Measurements from ENCODE around the gene TALDO1. TPM values are rescaled to one million over a fixed set of nuclear protein-coding genes. Genes with fewer than 3 reads are reported as not detected.

Gene TALDO1
- total and polyA plus RNA-seq, 10 of the 15 experiments (the other 5 are each of a cell fraction or from before 2014, with no cell fraction given), result 121 to 302 (median 182) TPM

DNA sequence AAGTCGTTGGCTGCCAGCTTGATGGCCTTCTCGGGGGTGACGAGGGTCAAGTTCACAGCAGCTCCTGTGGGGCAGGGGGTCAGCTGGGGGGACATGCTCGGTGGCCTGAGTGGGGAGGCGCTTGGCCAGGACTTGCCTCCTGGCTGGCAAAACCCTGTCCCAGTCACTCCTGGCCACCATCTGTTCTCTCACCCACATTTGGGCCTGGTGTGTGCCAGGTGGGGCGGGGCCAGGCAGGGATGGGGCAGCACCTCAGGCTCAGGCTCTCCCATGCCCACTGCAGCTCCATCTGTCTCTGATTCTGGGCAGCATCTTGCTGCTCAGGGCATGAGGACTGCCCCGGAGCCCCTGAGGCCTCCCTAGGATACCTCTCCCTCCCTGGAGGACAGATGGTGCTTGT lies 46.3 kb downstream of the TALDO1 start:
- BruUV-seq (replicated peaks), result no TSS peak
- no peak for ATAC-seq
- no peak for DNase-seq (ENCODE audit: low read depth, low spot score)
- CTCF ChIA-PET, result no interaction called here
- POLR2A ChIA-PET, result no interaction called here
- Histone ChIP-seq H3K4me3 (no peak overlapping the region), H3K9me3 (replicated peaks; ENCODE audit: control insufficient read depth, insufficient read depth, low read length) (no peaks in the 10 kb centered on the region), H2AFZ (ENCODE audit: control insufficient read depth, low read depth, low read length) (no peak overlapping the region), H4K20me1 (ENCODE audit: control insufficient read depth, insufficient read depth) (no peaks in the 10 kb centered on the region), H3K27me3 (replicated peaks in 1 of 2; ENCODE audit: control insufficient read depth in 2 of 2, insufficient read depth in 2 of 2, low read length in 1 of 2) (no peaks in the 10 kb centered on the region), H3K9ac (ENCODE audit: control insufficient read depth, insufficient read depth, low read length) (no peak overlapping the region), H3K36me3 (ENCODE audit: control insufficient read depth in 2 of 2, insufficient read depth in 2 of 2, low read length in 1 of 2) (peaks cover 0 to 9% of the 10 kb centered on the region in 2 experiments; a peak in 2 of 4 replicates), H3K27ac (ENCODE audit: control insufficient read depth, insufficient read depth) (no peak overlapping the region), H3K79me2 (ENCODE audit: control insufficient read depth, insufficient read depth, low read length) (peaks cover 30% of the 10 kb centered on the region), H3K4me2 (ENCODE audit: control insufficient read depth, insufficient read depth) (no peak overlapping the region), H3K4me1 (ENCODE audit: control insufficient read depth, insufficient read depth, low read length) (peaks cover 22% of the 10 kb centered on the region)
- in situ Hi-C loops (cut with MboI), result no loop called here
- SMC1A ChIA-PET (ENCODE audit: uncharacterized antibody, unreplicated experiment), result no interaction called here
- RAD21 ChIA-PET (ENCODE audit: unreplicated experiment), result interaction anchor here (0.6 kb wide), 1 partner anchor 107 kb away, joined by 3 read pairs; no protein-coding TSS in a partner anchor
- intact Hi-C loops (cut with micrococcal nuclease; ENCODE audit: unreplicated experiment), result no loop called here
- no peak for FAIRE-seq
- WGBS (ENCODE audit: insufficient coverage, insufficient replicate concordance, low lambda C conversion rate, missing lambda C conversion rate), result 81% methylated on average over 7 of the region's 7 CpGs
- TF ChIP-seq MEF2A (IDR thresholded peaks at IDR 0.05; ENCODE audit: insufficient read depth, low read depth, low read length), result no peak
- TF ChIP-seq MXI1 (IDR thresholded peaks at IDR 0.05; ENCODE audit: low read depth, low read length), result no peak
- TF ChIP-seq, protein P1, sequence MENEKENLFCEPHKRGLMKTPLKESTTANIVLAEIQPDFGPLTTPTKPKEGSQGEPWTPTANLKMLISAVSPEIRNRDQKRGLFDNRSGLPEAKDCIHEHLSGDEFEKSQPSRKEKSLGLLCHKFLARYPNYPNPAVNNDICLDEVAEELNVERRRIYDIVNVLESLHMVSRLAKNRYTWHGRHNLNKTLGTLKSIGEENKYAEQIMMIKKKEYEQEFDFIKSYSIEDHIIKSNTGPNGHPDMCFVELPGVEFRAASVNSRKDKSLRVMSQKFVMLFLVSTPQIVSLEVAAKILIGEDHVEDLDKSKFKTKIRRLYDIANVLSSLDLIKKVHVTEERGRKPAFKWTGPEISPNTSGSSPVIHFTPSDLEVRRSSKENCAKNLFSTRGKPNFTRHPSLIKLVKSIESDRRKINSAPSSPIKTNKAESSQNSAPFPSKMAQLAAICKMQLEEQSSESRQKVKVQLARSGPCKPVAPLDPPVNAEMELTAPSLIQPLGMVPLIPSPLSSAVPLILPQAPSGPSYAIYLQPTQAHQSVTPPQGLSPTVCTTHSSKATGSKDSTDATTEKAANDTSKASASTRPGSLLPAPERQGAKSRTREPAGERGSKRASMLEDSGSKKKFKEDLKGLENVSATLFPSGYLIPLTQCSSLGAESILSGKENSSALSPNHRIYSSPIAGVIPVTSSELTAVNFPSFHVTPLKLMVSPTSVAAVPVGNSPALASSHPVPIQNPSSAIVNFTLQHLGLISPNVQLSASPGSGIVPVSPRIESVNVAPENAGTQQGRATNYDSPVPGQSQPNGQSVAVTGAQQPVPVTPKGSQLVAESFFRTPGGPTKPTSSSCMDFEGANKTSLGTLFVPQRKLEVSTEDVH (IDR thresholded peaks at IDR 0.05; ENCODE audit: low read depth, partially characterized antibody), result no peak
- TF ChIP-seq, protein P2, sequence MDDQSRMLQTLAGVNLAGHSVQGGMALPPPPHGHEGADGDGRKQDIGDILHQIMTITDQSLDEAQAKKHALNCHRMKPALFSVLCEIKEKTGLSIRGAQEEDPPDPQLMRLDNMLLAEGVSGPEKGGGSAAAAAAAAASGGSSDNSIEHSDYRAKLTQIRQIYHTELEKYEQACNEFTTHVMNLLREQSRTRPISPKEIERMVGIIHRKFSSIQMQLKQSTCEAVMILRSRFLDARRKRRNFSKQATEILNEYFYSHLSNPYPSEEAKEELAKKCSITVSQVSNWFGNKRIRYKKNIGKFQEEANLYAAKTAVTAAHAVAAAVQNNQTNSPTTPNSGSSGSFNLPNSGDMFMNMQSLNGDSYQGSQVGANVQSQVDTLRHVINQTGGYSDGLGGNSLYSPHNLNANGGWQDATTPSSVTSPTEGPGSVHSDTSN (IDR thresholded peaks at IDR 0.05; ENCODE audit: insufficient replicate concordance, low read depth, low read length), result no peak
- no peak for TF ChIP-seq RAD21 (IDR thresholded peaks at IDR 0.05; ENCODE audit: insufficient read depth, low read depth, low read length)
- TF ChIP-seq SUPT20H (IDR thresholded peaks at IDR 0.05; ENCODE audit: borderline replicate concordance, control insufficient read depth, low read depth, low read length), result no peak
- TF ChIP-seq YBX1 (IDR thresholded peaks at IDR 0.05), result no peak
- TF ChIP-seq POU2F2 (IDR thresholded peaks at IDR 0.05; ENCODE audit: borderline replicate concordance, low read depth, low read length), result no peak
- TF ChIP-seq CREB1 (IDR thresholded peaks at IDR 0.05; ENCODE audit: low read depth), result no peak
- TF ChIP-seq, protein P3, sequence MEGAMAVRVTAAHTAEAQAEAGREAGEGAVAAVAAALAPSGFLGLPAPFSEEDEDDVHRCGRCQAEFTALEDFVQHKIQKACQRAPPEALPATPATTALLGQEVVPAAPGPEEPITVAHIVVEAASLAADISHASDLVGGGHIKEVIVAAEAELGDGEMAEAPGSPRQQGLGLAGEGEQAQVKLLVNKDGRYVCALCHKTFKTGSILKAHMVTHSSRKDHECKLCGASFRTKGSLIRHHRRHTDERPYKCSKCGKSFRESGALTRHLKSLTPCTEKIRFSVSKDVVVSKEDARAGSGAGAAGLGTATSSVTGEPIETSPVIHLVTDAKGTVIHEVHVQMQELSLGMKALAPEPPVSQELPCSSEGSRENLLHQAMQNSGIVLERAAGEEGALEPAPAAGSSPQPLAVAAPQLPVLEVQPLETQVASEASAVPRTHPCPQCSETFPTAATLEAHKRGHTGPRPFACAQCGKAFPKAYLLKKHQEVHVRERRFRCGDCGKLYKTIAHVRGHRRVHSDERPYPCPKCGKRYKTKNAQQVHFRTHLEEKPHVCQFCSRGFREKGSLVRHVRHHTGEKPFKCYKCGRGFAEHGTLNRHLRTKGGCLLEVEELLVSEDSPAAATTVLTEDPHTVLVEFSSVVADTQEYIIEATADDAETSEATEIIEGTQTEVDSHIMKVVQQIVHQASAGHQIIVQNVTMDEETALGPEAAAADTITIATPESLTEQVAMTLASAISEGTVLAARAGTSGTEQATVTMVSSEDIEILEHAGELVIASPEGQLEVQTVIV (IDR thresholded peaks at IDR 0.05; ENCODE audit: borderline replicate concordance, partially characterized antibody), result no peak
- TF ChIP-seq SPI1 (IDR thresholded peaks at IDR 0.05; ENCODE audit: borderline replicate concordance, insufficient read depth, low read depth, low read length), result no peak
- no peak for TF ChIP-seq SIX5 (IDR thresholded peaks at IDR 0.05; ENCODE audit: low read depth, low read length, severe bottlenecking)
- TF ChIP-seq, protein P4, sequence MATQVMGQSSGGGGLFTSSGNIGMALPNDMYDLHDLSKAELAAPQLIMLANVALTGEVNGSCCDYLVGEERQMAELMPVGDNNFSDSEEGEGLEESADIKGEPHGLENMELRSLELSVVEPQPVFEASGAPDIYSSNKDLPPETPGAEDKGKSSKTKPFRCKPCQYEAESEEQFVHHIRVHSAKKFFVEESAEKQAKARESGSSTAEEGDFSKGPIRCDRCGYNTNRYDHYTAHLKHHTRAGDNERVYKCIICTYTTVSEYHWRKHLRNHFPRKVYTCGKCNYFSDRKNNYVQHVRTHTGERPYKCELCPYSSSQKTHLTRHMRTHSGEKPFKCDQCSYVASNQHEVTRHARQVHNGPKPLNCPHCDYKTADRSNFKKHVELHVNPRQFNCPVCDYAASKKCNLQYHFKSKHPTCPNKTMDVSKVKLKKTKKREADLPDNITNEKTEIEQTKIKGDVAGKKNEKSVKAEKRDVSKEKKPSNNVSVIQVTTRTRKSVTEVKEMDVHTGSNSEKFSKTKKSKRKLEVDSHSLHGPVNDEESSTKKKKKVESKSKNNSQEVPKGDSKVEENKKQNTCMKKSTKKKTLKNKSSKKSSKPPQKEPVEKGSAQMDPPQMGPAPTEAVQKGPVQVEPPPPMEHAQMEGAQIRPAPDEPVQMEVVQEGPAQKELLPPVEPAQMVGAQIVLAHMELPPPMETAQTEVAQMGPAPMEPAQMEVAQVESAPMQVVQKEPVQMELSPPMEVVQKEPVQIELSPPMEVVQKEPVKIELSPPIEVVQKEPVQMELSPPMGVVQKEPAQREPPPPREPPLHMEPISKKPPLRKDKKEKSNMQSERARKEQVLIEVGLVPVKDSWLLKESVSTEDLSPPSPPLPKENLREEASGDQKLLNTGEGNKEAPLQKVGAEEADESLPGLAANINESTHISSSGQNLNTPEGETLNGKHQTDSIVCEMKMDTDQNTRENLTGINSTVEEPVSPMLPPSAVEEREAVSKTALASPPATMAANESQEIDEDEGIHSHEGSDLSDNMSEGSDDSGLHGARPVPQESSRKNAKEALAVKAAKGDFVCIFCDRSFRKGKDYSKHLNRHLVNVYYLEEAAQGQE (IDR thresholded peaks at IDR 0.05; ENCODE audit: low read depth, low read length), result no peak
- TF ChIP-seq MTA2 (IDR thresholded peaks at IDR 0.05; ENCODE audit: low read depth), result no peak

Measured in GM12878 (cell line).